Activated CD4-positive, CD25-positive, alpha-beta regulatory T cell (primary cell): Measurements from ENCODE around the gene CDC25B.
"Not testable (repeated sequence)": the region's sequence is repeated elsewhere in the genome, so short reads cannot be mapped to it uniquely, and the experiment has no call there.

Experiments used
- DNase-seq, 4 experiments: peaks; one replicate each; lab custom pipeline; 2025; lab: John Stamatoyannopoulos, UW

Gene CDC25B

DNA sequence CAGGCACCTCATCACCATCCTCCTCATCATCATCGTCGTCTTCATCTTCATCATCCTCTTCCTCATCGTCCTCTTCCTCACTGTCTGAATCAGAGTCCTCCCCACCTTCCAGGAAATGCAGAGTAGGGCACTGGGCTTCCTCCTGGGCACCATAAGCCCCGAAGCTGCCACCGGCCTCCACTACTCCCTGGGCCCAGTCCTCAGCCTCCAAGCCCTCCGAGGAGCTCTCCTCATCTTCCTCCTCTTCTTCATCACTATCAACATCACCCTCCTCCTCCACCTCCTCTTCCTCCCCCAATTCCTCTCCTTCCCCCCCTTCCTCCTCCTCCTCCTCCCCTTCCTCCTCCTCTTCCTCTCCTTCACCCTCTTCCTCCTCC lies 11.3 kb upstream of the CDC25B start:
- DNase-seq = no peak

DNA sequence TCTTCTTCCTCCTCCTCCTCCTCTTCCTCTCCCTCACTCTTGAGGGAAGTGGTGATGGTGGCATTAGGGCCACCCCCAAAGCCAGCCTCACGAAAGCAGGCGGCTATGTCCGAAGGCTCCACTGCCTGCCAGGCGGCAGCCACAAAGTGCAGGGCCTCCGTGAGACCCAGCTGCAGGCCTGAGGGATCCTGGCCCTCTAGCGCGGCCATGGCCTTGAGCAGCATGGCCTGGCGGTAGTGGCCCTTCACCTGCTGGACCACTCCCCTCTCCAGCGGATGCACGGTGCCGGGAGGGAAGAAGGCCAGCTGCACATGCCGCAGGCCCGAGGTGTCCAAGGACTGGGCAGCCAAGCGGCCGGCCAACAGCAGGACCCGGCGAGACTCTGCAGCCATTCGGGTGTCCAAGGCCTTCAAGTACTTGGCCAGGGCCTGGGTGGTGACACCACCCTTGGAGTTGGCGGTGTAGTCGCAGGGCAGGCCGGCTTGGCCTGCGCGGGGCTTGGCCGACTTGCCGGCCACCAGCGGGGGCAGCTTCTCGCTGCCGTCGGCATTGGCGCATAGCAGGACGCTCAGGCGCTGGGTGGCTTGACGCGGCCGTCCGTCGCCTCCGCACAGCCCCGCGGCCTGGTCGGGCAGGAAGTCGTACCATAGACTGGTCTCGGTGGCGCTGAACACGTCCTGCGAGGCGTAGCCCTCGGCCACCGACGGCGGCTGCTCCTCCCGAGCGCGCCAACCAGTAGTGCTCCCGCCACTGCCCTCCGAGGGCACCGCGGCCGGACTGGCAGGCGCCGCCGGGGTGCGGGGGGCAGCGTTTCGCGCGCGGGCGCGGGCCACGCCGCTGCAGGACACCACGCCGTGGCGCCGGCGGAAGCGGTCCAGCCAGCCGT lies 10.6 kb upstream of the CDC25B start:
- DNase-seq = no peak

DNA sequence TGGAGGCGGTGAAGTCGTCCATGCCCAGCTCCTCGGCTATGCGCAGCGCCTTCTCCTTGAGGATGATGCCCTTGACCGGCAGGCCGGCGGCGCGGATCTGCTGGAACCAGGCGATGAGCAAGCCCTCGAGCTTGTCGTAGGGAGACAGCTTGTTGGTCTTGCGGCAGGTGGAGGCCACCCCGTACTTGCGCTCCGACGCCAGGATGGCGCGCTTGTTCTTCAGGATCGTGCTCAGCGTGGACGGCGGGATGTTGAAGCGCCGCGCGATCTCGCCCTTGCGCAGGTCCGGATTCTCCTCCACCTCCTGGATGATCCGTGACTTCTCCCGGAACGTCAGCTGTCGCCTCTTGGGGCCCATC lies 10.0 kb upstream of the CDC25B start:
- DNase-seq = no peak

DNA sequence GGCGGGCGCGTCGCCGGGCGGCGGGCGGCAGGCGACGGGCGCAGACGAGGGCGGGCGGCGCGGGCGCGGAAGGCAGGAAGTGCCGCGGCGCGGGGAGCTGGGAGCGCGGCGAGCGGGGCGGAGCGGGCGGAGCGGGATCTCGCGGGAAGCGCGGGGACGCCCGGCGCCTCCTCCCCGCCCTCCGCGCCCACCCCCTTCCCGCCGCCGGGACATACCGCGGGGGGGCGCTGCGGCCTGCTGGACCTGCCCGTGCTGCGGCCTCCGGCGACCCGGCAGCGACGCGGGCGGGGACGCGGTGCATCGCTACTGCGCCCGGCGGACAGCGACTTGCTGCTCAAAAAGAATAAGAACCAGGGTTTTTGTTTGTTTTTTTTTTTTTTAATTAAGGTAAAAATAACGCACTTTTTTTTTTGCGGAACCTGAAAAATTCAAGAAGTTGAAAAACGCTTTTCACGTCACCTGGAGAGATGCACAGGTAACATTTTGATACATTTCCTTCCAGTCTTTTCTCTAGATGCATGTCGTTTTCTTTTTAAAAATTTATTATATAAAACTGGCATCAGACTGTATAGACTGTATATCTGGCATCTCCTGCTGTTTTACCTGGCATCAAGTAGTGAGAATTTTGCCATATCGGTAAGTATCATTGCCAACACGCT lies 9.3 kb upstream of the CDC25B start, which contains the start of gene CENPB:
Gene CENPB (minus strand): TSS at position 76 of the 659 bp plus-strand sequence. CDS start 257 bp downstream, outside the sequence.
- peak; percentile 85 to 89 (median 86) for DNase-seq

DNA sequence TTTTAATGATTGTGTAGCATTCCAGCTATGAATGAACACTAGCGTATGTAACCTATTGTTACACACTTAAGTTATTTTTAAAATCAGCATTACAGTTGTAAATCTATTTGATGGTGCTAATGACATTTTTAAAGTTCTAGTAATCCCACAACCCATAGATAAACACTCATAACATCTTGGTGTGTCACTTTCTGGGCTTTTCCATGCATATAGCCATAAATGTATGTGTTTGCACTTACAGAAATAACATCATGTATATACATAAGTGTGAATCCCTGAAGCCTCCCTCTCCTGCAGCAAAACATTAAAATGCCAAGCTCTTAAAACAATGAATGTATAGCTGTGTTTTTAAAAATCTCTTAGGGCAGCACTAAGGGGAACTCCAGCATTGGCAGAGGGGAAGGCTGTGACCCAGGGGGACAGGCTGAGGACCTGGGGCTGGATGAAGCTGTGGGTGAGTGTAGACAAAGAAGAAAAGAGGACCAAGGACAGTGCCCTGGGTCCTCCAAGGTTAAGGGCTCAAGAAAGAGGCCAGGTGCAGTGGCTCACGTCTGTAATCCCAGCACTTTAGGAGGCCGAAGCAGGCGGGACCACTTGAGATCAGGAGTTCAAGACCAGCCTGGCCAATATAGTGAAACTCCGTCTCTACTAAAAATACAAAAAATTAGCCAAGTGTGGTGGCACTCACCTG lies 8.6 kb upstream of the CDC25B start:
- DNase-seq = no peak

DNA sequence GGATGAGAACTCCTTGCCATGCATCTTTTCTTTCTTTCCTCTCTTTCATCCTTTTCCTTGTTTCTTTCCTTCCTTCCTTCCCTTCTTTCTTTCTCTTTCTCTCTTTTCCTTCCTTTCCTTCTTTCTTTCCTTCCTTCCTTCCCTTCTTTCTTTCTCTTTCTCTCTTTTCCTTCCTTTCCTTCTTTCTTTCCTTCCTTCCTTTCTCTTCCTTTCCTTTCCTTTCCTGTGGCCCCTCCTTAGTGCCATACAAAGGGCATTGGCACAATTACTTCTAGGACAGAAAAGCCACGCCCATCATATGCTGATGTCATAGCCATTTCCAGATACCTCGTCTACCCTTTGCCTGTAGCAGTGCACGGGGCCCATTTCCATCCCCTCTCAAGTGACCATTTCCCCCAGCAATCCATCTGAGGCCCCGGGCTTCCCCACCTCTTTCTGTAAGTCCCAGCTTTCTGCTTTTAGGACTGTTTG lies 7.4 kb upstream of the CDC25B start:
- DNase-seq = no peak

DNA sequence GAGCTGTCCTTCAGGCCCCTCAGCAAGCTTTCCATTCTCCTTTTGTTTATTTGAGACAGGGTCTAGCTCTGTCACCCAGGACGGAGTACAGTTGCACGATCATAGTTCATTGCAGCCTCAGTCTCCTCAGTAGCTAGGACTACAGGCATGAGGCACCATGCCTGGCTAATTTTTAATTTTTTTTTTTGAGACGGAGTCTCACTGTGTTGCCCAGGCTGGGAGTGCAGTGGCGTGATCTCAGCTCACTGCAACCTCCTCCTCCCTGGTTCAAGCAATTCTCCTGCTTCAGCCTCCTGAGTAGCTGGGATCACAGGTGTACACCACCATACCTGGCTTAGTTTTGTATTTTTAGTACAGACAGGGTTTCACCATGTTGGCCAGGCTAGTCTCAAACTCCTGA lies 6.9 kb upstream of the CDC25B start:
- DNase-seq = not testable (repeated sequence)

DNA sequence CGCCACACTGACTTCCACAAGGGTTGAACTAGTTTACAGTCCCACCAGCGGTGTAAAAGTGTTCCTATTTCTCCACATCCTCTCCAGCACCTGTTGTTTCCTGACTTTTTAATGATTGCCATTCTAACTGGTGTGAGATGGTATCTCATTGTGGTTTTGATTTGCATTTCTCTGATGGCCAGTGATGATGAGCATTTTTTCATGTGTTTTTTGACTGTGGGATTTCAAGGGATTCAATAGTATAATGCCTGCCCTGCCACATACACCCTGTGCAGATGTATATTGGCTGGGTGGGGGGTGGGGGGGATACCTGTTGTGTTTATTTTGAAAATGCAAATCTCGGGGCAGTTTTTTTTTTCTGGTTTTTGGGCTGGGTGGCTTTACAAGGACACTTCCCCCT lies 1.9 kb upstream of the CDC25B start:
- DNase-seq = not testable (repeated sequence)

DNA sequence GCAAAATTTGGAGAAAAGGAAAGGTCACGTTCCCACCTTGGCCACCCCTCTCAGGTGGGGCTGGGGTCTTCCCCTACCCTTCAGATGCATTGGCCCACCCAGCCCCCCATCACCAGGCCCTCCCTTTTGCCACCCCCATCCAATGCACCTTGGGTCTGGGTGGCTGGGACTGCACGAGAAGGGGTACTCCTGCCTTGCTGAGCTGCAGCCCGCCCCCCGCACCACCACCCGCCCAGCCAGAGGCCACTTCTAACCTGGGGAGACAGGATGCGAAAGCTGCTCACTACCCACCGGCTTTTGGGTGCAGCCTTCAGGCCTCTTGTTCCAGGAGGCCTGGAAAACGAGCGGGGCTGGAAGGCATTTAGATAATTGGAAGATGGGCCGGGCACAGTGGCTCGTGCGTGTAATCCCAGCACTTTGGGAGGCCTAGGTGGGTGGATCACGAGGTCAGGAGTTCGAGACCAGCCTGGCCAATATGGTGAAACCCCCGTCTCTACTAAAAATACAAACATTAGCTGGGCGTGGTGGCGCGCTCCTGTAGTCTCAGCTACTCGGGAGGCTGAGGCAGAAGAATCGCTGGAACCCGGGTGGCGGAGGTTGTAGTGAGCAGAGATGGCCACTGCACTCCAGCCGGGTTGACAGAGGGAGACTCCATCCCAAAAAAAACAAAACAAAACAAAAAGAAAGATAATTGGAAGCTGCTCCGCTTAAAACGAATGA lies 1.2 kb upstream of the CDC25B start:
- DNase-seq = no peak

DNA sequence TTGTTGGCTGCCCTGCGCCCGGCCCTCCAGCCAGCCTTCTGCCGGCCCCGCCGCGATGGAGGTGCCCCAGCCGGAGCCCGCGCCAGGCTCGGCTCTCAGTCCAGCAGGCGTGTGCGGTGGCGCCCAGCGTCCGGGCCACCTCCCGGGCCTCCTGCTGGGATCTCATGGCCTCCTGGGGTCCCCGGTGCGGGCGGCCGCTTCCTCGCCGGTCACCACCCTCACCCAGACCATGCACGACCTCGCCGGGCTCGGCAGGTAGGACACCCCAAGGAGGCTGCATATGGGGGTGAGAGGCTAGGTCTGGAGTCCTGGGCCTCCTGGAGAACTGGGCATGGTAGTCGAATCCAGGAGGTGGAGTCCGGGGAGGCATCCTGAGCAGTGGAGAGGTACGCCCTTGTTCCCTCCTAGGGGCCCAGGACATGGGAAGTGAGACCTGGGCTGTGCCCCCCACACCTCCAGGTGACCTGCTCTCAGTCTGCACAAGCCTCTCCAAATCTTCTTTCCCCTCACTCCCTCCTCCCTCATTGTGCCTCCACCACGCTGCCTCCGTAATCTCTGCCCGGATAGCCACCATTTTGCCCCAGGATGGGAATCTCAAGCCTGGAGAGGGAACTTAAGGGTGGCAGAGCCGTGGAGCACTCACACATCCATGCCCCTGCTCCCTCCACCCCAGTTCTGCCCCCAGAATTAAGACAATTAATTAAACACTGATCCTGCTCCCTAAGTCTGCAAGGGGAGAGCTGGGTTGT lies 541 bp downstream of the CDC25B start:
- DNase-seq = no peak

DNA sequence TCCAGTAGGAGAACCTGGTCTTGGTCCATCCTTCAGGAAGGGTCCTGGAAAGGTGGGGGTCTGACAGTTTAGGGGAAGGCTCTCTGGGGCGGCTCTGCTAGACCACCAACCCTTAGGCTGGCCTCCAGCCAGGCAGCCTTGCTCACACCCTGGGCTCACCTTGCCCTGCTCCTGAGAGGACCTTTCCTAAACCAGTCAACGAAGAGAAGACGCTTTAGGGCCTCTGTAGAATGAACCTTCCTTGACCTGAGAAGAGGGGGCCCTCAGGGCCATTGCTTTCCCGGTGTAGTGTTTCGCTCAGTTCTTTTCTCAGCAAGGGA lies 1.1 kb downstream of the CDC25B start:
- DNase-seq = no peak

DNA sequence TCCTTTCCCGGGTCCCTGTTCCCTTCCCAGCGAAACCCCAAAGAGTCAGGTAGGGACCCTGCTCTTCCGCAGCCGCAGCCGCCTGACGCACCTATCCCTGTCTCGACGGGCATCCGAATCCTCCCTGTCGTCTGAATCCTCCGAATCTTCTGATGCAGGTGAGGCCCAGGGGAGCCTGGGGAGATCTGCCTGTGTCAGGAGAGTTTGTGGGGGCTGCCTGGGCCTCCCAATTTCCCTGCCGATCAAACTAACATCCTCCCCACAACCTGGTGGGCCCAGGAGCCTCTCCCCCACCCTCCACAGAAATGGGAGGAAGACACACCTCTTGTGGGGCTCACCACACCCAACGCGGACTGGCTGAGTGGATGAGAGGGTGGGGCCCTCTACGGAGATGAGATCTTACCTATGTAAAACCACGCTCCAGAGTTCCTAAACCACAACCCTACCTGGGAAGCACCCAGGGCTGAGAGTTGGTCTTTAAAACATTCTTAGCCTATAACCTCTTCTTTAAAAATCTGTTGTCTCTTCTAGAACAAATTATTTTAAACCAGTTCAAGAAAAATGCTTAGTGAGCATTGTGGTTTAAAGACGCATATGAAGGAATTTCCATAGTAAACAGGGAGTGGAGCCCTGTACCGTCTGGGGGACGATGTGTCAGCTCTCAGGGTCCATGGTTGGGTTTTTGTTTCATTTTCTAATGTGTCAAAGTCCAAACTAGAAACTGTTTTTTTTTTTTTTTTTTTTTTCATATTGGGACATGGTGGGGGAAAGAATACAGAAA lies 1.7 kb downstream of the CDC25B start:
- DNase-seq = no peak

DNA sequence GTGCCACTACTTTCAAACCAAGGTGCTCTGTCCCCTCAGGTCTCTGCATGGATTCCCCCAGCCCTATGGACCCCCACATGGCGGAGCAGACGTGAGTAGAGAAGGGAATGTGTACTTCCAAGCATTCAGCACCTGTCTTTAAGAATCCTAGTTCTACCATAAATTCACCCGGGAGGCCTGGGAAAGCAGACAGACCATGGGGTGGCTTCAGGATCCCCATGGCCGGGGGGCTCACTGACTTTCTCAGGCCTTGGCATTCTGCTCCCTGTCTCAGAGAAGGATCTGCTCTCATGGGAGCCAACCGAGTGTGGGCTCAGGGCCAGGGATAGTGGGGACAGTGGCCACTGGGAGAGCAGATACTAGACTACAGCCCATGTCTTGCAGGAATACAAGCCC lies 2.3 kb downstream of the CDC25B start:
- no peak for DNase-seq

DNA sequence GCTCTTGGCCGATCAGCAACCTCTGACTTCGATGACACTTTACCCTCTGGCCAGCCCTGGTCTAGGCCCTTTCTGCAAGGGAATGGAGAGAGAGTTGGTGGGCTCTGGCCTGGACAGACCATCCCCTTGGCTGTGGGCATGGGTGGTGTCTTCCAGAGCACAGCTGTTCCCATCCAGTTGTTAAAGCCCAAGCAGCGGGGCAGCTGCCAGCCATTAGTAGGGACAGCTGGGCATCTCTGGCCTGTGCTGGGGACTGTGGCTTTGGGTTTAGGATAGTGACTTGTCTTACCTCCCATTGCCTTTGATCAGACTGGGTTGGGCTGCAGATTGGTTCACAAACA lies 2.8 kb downstream of the CDC25B start:
- no peak for DNase-seq

DNA sequence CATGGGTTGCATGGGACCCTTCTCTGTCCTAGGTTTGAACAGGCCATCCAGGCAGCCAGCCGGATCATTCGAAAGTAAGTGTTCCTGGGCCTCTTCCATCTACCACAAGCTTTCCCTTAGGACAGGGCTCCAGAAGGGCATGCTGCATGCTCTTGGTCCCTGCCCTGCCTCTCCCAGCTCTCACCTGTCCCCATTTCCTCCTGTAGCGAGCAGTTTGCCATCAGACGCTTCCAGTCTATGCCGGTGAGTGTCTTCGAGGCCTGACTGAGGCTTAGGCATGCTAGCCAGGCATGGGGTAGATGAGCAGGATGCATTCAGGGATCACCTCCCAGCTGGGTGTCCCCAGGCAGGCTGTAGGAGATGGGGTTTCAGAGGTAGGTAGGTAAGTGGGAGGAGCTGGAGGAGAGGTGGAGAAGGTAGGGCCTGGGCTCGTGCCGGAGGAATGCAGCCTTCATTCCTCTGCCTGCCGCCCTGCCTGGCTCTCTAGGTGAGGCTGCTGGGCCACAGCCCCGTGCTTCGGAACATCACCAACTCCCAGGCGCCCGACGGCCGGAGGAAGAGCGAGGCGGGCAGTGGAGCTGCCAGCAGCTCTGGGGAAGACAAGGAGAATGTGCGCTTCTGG lies 4.3 kb downstream of the CDC25B start:
- DNase-seq = no peak

DNA sequence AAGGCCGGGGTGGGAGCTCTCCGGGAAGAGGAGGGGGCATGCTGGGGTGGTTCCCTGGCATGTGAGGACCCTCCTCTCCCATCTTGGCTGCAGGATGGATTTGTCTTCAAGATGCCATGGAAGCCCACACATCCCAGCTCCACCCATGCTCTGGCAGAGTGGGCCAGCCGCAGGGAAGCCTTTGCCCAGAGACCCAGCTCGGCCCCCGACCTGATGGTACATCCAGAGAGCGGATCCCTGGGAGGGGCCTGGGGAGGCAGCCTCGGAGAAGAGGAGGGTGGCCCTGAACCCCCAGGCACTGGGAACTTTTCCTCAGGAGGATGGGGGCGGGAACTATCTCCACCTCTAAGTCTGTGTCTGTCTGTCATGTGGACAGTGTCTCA lies 4.8 kb downstream of the CDC25B start:
- no peak for DNase-seq

DNA sequence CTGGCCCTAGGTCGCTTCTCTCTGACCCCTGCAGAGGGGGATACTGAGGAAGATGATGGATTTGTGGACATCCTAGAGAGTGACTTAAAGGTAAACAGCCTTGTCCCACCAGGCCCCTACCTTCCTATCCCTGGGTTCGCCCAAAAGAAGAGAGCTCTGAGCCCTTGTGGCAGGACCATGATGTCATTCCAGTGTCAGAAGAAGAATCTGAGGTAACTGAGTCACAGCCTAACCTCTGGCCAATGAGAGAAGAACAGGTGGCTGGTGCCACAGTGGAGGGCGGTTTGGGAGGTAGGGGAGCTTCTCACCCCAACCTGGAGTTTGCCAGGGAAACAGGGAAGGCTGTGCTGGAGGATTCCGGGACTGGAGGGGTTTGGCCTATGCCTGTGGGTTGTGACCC lies 5.2 kb downstream of the CDC25B start:
- DNase-seq = no peak

DNA sequence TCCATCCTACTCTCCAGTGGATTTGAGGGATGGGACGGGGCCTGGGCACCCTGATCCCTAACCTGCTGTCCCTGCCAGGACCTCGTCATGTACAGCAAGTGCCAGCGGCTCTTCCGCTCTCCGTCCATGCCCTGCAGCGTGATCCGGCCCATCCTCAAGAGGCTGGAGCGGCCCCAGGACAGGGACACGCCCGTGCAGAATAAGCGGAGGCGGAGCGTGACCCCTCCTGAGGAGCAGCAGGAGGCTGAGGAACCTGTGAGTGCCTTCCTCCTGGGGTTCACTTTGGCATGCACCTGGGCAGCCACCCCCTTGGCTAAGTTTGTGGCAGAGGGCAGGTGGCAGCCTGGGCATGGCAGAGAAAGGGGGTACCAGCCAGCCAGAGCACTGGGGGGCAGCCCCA lies 5.7 kb downstream of the CDC25B start:
- no peak for DNase-seq

DNA sequence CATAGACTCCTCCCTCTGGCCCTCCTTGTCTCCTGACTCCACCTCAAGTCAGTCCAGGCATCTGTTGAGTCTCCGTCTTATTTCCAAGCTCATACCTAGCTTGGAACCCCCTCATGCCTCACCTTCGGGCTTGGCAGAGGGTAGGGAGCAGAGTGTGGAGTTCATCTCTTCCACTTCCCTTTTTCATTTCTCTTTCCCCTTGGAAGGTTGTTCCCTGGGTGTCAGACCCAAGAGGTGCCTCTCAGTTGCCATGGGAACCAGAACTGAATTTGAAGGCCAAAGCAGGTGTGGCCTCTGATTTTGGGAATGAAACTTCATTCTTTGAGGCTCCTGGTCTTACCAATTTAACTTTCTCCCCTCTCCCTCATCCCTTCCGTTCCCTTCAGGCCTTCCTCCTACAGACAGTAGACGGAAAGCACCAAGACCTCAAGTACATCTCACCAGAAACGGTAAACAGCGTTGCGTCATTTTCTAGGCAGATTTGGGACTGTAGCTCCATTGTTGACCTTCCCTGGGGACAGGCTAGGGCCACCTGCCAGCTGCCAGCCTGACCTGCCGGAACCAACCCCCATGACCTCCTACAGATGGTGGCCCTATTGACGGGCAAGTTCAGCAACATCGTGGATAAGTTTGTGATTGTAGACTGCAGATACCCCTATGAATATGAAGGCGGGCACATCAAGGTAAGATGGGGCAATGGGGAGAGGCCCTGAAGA lies 6.6 kb downstream of the CDC25B start:
- DNase-seq = no peak

DNA sequence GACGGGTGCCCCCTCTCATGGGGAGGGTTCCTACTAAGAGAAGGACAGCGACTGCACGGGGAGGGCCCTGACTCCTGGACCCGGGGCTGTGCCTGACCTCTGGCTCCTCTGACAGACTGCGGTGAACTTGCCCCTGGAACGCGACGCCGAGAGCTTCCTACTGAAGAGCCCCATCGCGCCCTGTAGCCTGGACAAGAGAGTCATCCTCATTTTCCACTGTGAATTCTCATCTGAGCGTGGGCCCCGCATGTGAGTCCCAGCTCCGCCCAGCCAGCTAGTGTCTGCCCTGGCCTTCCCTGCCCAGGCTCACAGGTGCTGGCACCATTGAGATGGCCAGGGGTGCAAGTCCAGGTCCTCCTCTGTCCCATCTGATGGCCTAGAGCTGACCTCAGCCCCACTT lies 7.2 kb downstream of the CDC25B start:
- no peak for DNase-seq
